ENCODE results near the gene ESYT1. TPM values are rescaled to one million over a fixed set of nuclear protein-coding genes. Genes with fewer than 3 reads are reported as not detected.

ESYT1 gene
- total RNA-seq, 1 experiment from 2014 or later: 86.7 TPM

GRCh38 chr12:56129206-56129941 lies 1.3 kb downstream of the ESYT1 start:
- no peaks in the 10 kb centered on the region for H3K9me3 ChIP-seq (replicated peaks)
- H3K27ac ChIP-seq: no peak overlapping the region; the same call in 1 of the 2 replicates
- H3K4me1 ChIP-seq: peaks cover 14% of the 10 kb centered on the region
- peak; percentile 69 to 74 for DNase-seq
- H3K27me3 ChIP-seq: no peaks in the 10 kb centered on the region
- peaks cover 28% of the 10 kb centered on the region for H3K36me3 ChIP-seq
- H3K4me3 ChIP-seq: peak overlapping the region; percentile 74

- H3K27ac ChIP-seq: no peak overlapping the region
- H3K36me3 ChIP-seq: peaks cover 32% of the 10 kb centered on the region
- no peaks in the 10 kb centered on the region for H3K9me3 ChIP-seq (replicated peaks)
- no peak overlapping the region for H3K4me3 ChIP-seq
- no peaks in the 10 kb centered on the region for H3K27me3 ChIP-seq
- DNase-seq: no peak
- H3K4me1 ChIP-seq: peaks cover 14% of the 10 kb centered on the region
Measured at GRCh38 chr12:56129942-56130495, 2.0 kb downstream of the ESYT1 start.

DNA sequence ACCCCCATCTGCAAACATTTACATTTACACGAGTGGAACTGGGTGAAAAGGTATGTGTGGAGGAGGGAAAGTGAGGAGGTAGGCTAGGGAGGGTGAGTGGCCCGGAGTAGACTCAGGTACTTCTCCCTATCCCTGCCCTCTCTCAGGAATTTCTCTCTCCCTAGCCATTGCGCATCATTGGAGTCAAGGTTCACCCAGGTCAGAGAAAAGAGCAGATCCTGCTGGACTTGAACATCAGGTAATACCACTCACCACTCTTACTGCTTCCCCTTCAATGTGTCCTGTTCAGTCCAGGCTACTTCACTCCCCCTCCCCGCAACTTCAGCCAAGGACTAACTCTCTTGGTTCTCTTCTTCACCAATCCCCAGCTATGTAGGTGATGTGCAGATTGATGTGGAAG lies 2.8 kb downstream of the ESYT1 start:
- peaks cover 14% of the 10 kb centered on the region for H3K4me1 ChIP-seq
- DNase-seq: no peak
- H3K9me3 ChIP-seq (replicated peaks): no peaks in the 10 kb centered on the region
- no peaks in the 10 kb centered on the region for H3K27me3 ChIP-seq
- H3K4me3 ChIP-seq: no peak overlapping the region
- peaks cover 34% of the 10 kb centered on the region for H3K36me3 ChIP-seq
- no peak overlapping the region for H3K27ac ChIP-seq

DNA sequence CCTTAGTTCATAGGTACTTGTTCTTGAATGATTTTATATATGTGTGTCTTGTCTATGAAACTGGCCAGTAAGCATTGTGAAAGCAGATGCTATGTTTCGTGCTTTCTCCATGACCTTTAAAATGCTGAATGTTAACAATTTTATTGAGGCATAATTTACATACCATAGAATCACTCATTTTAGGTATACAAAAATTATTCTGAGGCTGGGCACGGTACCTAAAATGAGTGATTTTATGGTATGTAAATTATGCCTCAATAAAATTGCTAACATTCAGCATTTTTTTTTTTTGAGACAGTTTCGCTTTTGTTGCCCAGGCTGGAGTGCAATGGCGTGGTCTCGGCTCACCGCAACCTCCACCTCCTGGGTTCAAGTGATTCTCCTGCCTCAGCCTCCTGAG lies 6.8 kb downstream of the ESYT1 start:
- Histone ChIP-seq H3K9me3 (replicated peaks) (no peaks in the 10 kb centered on the region), H3K27ac (no peak overlapping the region), H3K4me3 (no peak overlapping the region), H3K27me3 (no peaks in the 10 kb centered on the region), H3K4me1 (peaks cover 2% of the 10 kb centered on the region; the same call in 1 of the 2 replicates), H3K36me3 (peaks cover 56% of the 10 kb centered on the region)
- DNase-seq: no peak

DNA sequence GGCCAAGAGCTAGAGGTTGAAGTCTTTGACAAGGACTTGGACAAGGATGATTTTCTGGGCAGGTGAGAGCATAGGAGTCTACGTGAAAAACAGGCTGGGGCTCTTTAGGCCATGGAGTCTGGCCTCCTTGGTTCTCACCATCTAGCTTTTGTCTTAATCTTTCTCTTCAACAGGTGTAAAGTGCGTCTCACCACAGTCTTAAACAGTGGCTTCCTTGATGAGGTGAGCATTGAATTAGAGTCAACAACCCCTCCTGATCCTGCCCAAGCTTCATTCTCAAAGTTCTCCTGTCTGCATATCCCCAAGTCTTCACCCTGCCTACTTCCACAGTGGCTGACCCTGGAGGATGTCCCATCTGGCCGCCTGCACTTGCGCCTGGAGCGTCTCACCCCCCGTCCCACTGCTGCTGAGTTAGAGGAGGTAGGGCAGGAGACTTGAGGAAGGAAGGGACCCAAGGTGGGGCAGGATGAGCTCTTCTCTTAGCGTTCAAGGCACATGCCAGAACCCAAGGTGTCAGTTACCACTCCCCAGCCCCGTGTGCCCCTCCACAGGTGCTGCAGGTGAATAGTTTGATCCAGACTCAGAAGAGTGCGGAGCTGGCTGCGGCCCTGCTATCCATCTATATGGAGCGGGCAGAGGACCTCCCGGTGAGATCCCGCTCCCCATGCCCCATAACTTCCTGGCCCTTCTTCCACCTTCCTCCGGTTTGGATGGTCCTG lies 9.9 kb downstream of the ESYT1 start:
- H3K4me1 ChIP-seq: no peaks in the 10 kb centered on the region
- no peaks in the 10 kb centered on the region for H3K9me3 ChIP-seq (replicated peaks)
- H3K27ac ChIP-seq: no peak overlapping the region
- H3K27me3 ChIP-seq: no peaks in the 10 kb centered on the region
- H3K4me3 ChIP-seq: no peak overlapping the region
- H3K36me3 ChIP-seq: peaks cover 52% of the 10 kb centered on the region
- no peak for DNase-seq

GRCh38 chr12:56141946-56142784 lies 14.1 kb downstream of the ESYT1 start:
- Histone ChIP-seq H3K36me3 (peaks cover 53% of the 10 kb centered on the region), H3K27me3 (no peaks in the 10 kb centered on the region), H3K27ac (no peak overlapping the region), H3K4me1 (peaks cover 7% of the 10 kb centered on the region), H3K9me3 (replicated peaks) (no peaks in the 10 kb centered on the region), H3K4me3 (no peak overlapping the region)
- no peak for DNase-seq

DNA sequence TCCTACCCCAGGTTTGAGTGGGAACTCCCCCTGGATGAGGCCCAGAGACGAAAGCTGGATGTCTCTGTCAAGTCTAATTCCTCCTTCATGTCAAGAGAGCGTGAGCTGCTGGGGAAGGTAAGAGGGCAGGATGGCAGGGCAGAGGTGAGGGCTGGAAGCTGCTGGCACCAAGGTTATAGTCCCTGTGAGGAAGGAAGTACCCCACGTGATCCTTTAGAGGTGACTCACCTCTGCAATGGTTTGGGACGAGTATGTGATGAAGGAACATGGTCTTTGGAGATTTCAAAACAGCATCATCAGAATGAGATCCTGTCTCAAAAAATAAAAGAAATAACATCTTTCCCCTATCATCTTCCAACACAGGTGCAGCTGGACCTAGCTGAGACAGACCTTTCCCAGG lies 15.2 kb downstream of the ESYT1 start:
- no peak overlapping the region for H3K27ac ChIP-seq
- DNase-seq: no peak
- peaks cover 7% of the 10 kb centered on the region for H3K4me1 ChIP-seq
- H3K4me3 ChIP-seq: no peak overlapping the region
- H3K9me3 ChIP-seq (replicated peaks): no peaks in the 10 kb centered on the region
- H3K27me3 ChIP-seq: no peaks in the 10 kb centered on the region
- peaks cover 43% of the 10 kb centered on the region for H3K36me3 ChIP-seq

- no peak overlapping the region for H3K4me3 ChIP-seq
- H3K27ac ChIP-seq: no peak overlapping the region
- peaks cover 7% of the 10 kb centered on the region for H3K4me1 ChIP-seq
- peaks cover 36% of the 10 kb centered on the region for H3K36me3 ChIP-seq
- no peaks in the 10 kb centered on the region for H3K27me3 ChIP-seq
- H3K9me3 ChIP-seq (replicated peaks): no peaks in the 10 kb centered on the region
- no peak for DNase-seq
Measured at GRCh38 chr12:56143870-56144269, 15.8 kb downstream of the ESYT1 start.

DNA sequence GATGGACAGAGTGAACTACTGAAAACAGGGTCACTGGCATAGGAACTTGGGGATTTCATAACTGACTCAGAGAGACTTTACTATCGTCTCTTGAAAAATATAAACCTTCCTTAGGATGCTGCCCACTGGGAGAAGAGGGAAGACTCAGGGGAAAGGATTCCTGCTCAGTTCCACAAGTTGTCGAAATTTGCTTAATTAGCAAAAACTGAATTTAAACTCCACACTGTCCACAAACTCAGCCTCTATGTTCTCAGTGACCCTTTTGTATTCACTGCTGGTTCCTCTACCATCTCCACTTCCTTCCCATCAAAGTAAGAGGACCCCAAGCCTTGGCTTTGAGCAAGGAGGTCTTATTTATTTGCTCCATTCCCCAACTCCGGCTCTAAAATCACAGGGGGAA lies 17.1 kb downstream of the ESYT1 start:
- H3K36me3 ChIP-seq: peaks cover 32% of the 10 kb centered on the region
- H3K27ac ChIP-seq: no peak overlapping the region
- DNase-seq: no peak
- no peaks in the 10 kb centered on the region for H3K9me3 ChIP-seq (replicated peaks)
- peaks cover 7% of the 10 kb centered on the region for H3K4me1 ChIP-seq
- no peak overlapping the region for H3K4me3 ChIP-seq
- no peaks in the 10 kb centered on the region for H3K27me3 ChIP-seq

DNA sequence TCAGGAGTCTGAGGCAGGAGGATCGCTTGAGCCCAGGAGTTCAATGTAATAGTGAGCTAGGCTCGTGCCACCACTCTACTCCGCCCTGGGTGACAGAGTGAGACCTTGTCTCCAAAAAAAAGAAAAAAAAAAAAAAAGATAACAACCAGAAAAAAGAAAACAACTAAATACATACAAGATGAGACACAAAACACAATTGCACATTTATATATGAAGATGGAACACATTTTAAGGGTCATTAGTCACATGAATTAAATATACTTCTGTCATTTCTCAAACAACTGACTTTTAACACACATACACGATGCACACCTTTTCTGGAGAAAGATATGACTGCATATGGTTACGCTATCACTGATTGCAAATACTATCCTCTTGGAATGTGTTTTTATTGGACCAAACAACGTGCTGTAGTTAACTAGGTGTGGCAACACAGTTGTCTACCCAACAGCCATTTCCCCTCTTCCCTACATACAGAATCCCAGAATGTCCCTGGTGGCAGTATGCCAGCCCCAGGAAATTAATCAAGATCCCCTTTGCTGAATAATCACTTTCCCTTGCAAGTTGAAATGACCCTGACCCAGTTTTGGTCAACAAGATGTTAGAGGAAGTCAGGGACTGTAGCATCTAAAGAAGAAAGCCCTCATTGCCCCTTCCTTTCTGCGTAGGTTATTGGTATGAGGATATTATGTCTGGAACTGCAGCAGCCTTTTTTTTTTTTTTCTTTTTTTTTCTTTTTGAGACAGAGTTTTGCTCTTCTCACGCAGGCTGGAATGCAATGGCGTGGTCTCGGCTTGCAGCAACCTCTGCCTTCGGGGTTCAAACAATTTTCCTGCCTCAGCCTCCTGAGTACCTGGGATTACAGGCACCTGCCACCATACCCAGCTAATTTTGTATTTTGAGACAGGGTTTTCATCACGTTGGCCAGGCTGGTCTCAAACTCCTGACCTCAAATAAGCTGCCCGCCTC lies 18.7 kb downstream of the ESYT1 start:
- peaks cover 7% of the 10 kb centered on the region for H3K4me1 ChIP-seq
- H3K4me3 ChIP-seq: no peak overlapping the region
- peaks cover 26% of the 10 kb centered on the region for H3K36me3 ChIP-seq
- no peak overlapping the region for H3K27ac ChIP-seq
- H3K9me3 ChIP-seq (replicated peaks): no peaks in the 10 kb centered on the region
- peak in 1 of 2 experiments; percentile 45 for DNase-seq
- H3K27me3 ChIP-seq: no peaks in the 10 kb centered on the region

GRCh38 chr12:56150563-56150962 lies 22.5 kb downstream of the ESYT1 start:
- Histone ChIP-seq H3K27me3 (no peaks in the 10 kb centered on the region), H3K4me1 (peaks cover 32% of the 10 kb centered on the region), H3K27ac (no peak overlapping the region), H3K9me3 (replicated peaks) (no peaks in the 10 kb centered on the region), H3K36me3 (0 out of 2 replicates have a peak, but pooled peaks cover 4% of the 10 kb centered on the region), H3K4me3 (no peak overlapping the region)
- DNase-seq: peak in 1 of 2 experiments; percentile 37

DNA sequence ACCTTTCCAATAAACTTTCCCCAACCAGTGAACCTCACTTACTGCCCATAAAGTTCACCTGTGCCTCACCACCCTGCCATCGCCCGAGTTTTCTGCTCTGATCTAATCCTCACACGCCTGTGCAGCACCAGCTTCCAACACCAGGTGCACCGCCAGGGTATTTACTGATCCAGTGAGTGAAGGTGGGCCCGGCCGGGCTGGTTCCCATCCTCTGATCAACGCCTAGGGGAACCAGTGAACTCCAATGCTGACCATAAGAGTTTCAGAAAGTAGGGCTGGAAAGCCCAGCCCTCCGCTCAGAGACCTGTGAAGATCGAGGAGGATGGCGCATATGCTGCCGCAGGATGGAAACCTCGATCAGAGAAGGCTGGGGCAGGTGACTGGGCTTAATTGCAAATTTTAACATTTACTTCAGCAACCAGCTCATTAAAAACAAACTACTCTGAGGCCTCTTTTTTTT lies 23.6 kb downstream of the ESYT1 start:
- Histone ChIP-seq H3K4me3 (peak overlapping the region; percentile 69), H3K27ac (peak overlapping the region; percentile 95), H3K9me3 (replicated peaks) (no peaks in the 10 kb centered on the region), H3K36me3 (peaks cover 10% of the 10 kb centered on the region; the same call in 1 of the 2 replicates), H3K4me1 (peaks cover 31% of the 10 kb centered on the region), H3K27me3 (no peaks in the 10 kb centered on the region)
- DNase-seq: peak; percentile 31 to 44

GRCh38 chr12:56152132-56152755 lies 24.2 kb downstream of the ESYT1 start, which contains the start of gene MYL6B:
MYL6B (plus strand) TSS chr12:56152587; CDS start chr12:56153919, 1,332 bp downstream.
- Histone ChIP-seq H3K27me3 (no peaks in the 10 kb centered on the region), H3K27ac (peak within 1 kb of the TSS; percentile 95), H3K9me3 (replicated peaks) (no peaks in the 10 kb centered on the region), H3K4me3 (peak within 1 kb of the TSS; percentile 69), H3K36me3 (peaks cover 10% of the 10 kb centered on the region; the same call in 1 of the 2 replicates), H3K4me1 (peaks cover 29% of the 10 kb centered on the region)
- DNase-seq: peak; percentile 91 to 93

Data from SJCRH30 (cell line).